Measurements from ENCODE around the gene RGS18. TPM values are rescaled to one million over a fixed set of nuclear protein-coding genes. Genes with fewer than 3 reads are reported as not detected.

The RGS18 gene
- total and polyA plus RNA-seq, 9 of the 15 experiments (the other 6 are each of a cell fraction or from before 2014, with no cell fraction given), result 0.03 to 0.11 (median 0.05) TPM; not detected in 5

GRCh38 chr1:192130175-192130574, 28.1 kb upstream of the RGS18 start:
- H3K4me1 ChIP-seq (replicated peaks in 1 of 2; ENCODE audit: control insufficient read depth in 2 of 2, insufficient read depth in 2 of 2, low read length in 2 of 2), result no peaks in the 10 kb centered on the region; a peak in 1 of 5 replicates
- H3K4me2 ChIP-seq (ENCODE audit: insufficient read depth, low read length), result no peak overlapping the region
- H3K27me3 ChIP-seq (ENCODE audit: control insufficient read depth in 2 of 2, insufficient read depth in 2 of 2, low read length in 2 of 2), result no peaks in the 10 kb centered on the region
- POLR2A ChIA-PET, result no interaction called here
- ATAC-seq, result peak; percentile 39
- no peak overlapping the region for H2AFZ ChIP-seq (ENCODE audit: low read depth, low read length)
- no peak for FAIRE-seq
- no peaks in the 10 kb centered on the region for H3K9me1 ChIP-seq (ENCODE audit: control insufficient read depth, insufficient read depth, low read length)
- H3K4me3 ChIP-seq, result no peak overlapping the region
- no peaks in the 10 kb centered on the region for H3K9me3 ChIP-seq (replicated peaks; ENCODE audit: control insufficient read depth, insufficient read depth, low read depth, low read length)
- H3K36me3 ChIP-seq (ENCODE audit: control insufficient read depth, insufficient read depth, low read length), result no peaks in the 10 kb centered on the region
- no peak for DNase-seq (ENCODE audit: extremely low read depth in 1 of 4, low spot score in 3 of 4)
- H3K79me2 ChIP-seq (ENCODE audit: control insufficient read depth, insufficient read depth, low read length), result no peaks in the 10 kb centered on the region
- intact Hi-C loops (cut with micrococcal nuclease), result no loop called here
- BruUV-seq (replicated peaks), result no TSS peak
- in situ Hi-C loops (cut with MboI), result no loop called here
- no peaks in the 10 kb centered on the region for H4K20me1 ChIP-seq (replicated peaks; ENCODE audit: control insufficient read depth, insufficient read depth, low read length)
- H3K9ac ChIP-seq (ENCODE audit: insufficient read depth in 1 of 2, low read depth in 2 of 2, low read length in 2 of 2), result no peak overlapping the region
- 0% methylated on average over 1 of the region's 1 CpG for WGBS (ENCODE audit: insufficient coverage, low coverage, missing lambda C conversion rate)
- CTCF ChIA-PET (ENCODE audit: low intra/inter-chr PET ratio), result no interaction called here
- no peak overlapping the region for H3K27ac ChIP-seq (ENCODE audit: extremely low read depth, low read depth, low read length)
- TF ChIP-seq PRMT5 (CRISPR knock-in tag; IDR thresholded peaks at IDR 0.05) (no peak), CHD1 (IDR thresholded peaks at IDR 0.05; ENCODE audit: low read length) (no peak), FUS (optimal IDR thresholded peaks at IDR 0.05; ENCODE audit: low read depth, low read length) (no peak), MAZ (CRISPR knock-in tag; conservative IDR thresholded peaks at IDR 0.05 in 1 of 2, IDR thresholded peaks at IDR 0.05 in 1 of 2) (no peak), ZNF3 (CRISPR knock-in tag; IDR thresholded peaks at IDR 0.05) (no peak), MECOM (CRISPR knock-in tag; IDR thresholded peaks at IDR 0.05) (no peak), ZNF280A (IDR thresholded peaks at IDR 0.05; ENCODE audit: low read depth, partially characterized antibody) (no peak), E2F6 (IDR thresholded peaks at IDR 0.05; ENCODE audit: borderline replicate concordance in 1 of 2, extremely low read depth in 1 of 2, insufficient read depth in 1 of 2, insufficient read length in 1 of 2, low read depth in 1 of 2, low read length in 1 of 2, poor library complexity in 1 of 2, severe bottlenecking in 1 of 2) (no peak), YBX1 (IDR thresholded peaks at IDR 0.05) (no peak), CREB1 (IDR thresholded peaks at IDR 0.05) (no peak), CREB1 (CRISPR knock-in tag; IDR thresholded peaks at IDR 0.05) (no peak), ZKSCAN8 (CRISPR knock-in tag; IDR thresholded peaks at IDR 0.05) (no peak), SIX5 (IDR thresholded peaks at IDR 0.05; ENCODE audit: borderline replicate concordance in 1 of 2, insufficient read depth in 1 of 2, low read depth in 1 of 2, low read length in 2 of 2) (no peak), NR2F6 (CRISPR knock-in tag; IDR thresholded peaks at IDR 0.05) (no peak), RHOXF2B (CRISPR knock-in tag; conservative IDR thresholded peaks at IDR 0.05) (no peak), HDAC6 (IDR thresholded peaks at IDR 0.05; ENCODE audit: low read depth, low read length) (no peak)
